ENCODE results near the gene UBE2V1. TPM values are rescaled to one million over a fixed set of nuclear protein-coding genes. Genes with fewer than 3 reads are reported as not detected.

The UBE2V1 gene
- total and polyA plus RNA-seq, 10 of the 15 experiments (the other 5 are each of a cell fraction or from before 2014, with no cell fraction given), result 51.8 to 219 (median 141) TPM

GRCh38 chr20:50113420-50114224, 672 bp upstream of the UBE2V1 start:
- ATAC-seq, result no peak
- POLR2A ChIA-PET, result interaction anchor here (2.0 kb wide), 2 partner anchors 39 to 53 kb away, joined by 7 to 10 read pairs; partner anchors contain the start of gene PEDS1
- Histone ChIP-seq H3K9me3 (replicated peaks; ENCODE audit: control insufficient read depth, insufficient read depth, low read length) (no peaks in the 10 kb centered on the region), H3K4me1 (ENCODE audit: control insufficient read depth, insufficient read depth, low read length) (peaks cover 38% of the 10 kb centered on the region), H3K27ac (ENCODE audit: control insufficient read depth, insufficient read depth) (peak overlapping the region; percentile 87), H3K9ac (ENCODE audit: control insufficient read depth, insufficient read depth, low read length) (peak overlapping the region; percentile 94), H3K27me3 (replicated peaks in 1 of 2; ENCODE audit: control insufficient read depth in 2 of 2, insufficient read depth in 2 of 2, low read length in 1 of 2) (no peaks in the 10 kb centered on the region), H4K20me1 (ENCODE audit: control insufficient read depth, insufficient read depth) (peaks cover 10% of the 10 kb centered on the region), H3K79me2 (ENCODE audit: control insufficient read depth, insufficient read depth, low read length) (peaks cover 61% of the 10 kb centered on the region), H3K36me3 (ENCODE audit: control insufficient read depth in 2 of 2, insufficient read depth in 2 of 2, low read length in 1 of 2) (0 out of 4 replicates have a peak, but pooled peaks cover 0 to 3% of the 10 kb centered on the region in 2 experiments), H2AFZ (ENCODE audit: control insufficient read depth, low read depth, low read length) (peak overlapping the region; percentile 91), H3K4me2 (ENCODE audit: control insufficient read depth, insufficient read depth) (peak overlapping the region; percentile 98), H3K4me3 (peak overlapping the region; percentile 93)
- WGBS (ENCODE audit: insufficient coverage, insufficient replicate concordance, low lambda C conversion rate, missing lambda C conversion rate), result 14% methylated on average over 11 of the region's 11 CpGs
- in situ Hi-C loops (cut with MboI) (no loop called here), intact Hi-C loops (cut with micrococcal nuclease; ENCODE audit: unreplicated experiment) (loop anchor here (5.0 kb wide), 1 partner anchor 39 kb away; the partner anchor contains the start of gene PEDS1)
- RAD21 ChIA-PET (ENCODE audit: unreplicated experiment), result interaction anchor here (0.9 to 1.6 kb wide), 4 partner anchors 13 to 399 kb away, joined by 3 to 5 read pairs (median 4); no protein-coding TSS in a partner anchor
- no peak for DNase-seq (ENCODE audit: low read depth, low spot score)
- CTCF ChIA-PET, result interaction anchor here (0.9 to 2.3 kb wide), 7 partner anchors 41 to 176 kb away, joined by 3 to 8 read pairs (median 3); no protein-coding TSS in a partner anchor
- SMC1A ChIA-PET (ENCODE audit: uncharacterized antibody, unreplicated experiment), result interaction anchor here (0.8 to 1.3 kb wide), 5 partner anchors 13 to 129 kb away, joined by 3 read pairs; no protein-coding TSS in a partner anchor
- TSS peak; percentile 94 for BruUV-seq (replicated peaks)
- FAIRE-seq, result no peak
- TF ChIP-seq ZNF24 (IDR thresholded peaks at IDR 0.05) (peak; percentile 99), NRF1 (conservative IDR thresholded peaks at IDR 0.05; ENCODE audit: low read depth, low read length) (no peak), PKNOX1 (IDR thresholded peaks at IDR 0.05) (no peak), ELK1 (IDR thresholded peaks at IDR 0.05; ENCODE audit: low read depth, low read length) (0 out of 2 replicates have a peak, but pooled peaks have one; percentile 5), ETV6 (conservative IDR thresholded peaks at IDR 0.05 in 1 of 2, IDR thresholded peaks at IDR 0.05 in 1 of 2; ENCODE audit: borderline replicate concordance in 1 of 2, low read depth in 1 of 2) (peak in 1 of 2 experiments; percentile 36; a peak in 1 of 4 replicates), RAD51 (IDR thresholded peaks at IDR 0.05) (peak; percentile 34; the same call in 1 of the 2 replicates), MLLT1 (IDR thresholded peaks at IDR 0.05) (peak; percentile 23; the same call in 1 of the 2 replicates), NKRF (conservative IDR thresholded peaks at IDR 0.05) (0 out of 2 replicates have a peak, but pooled peaks have one; percentile 6)

Data from GM12878 (cell line).